Stimulated activated CD4-positive, alpha-beta T cell treated with anti-CD3 and anti-CD28 coated beads, Interleukin-12 subunit alpha, Interleukin-12 subunit beta, amount 100 ng/mL, for 48 hours (primary cell): ENCODE measurements around the gene SMC2.

Source experiments
- DNase-seq, 3 donors: peaks; one replicate each; pipeline ENCODE4 v3.0.0-alpha.2; 2020; ENCODE audit warnings: low read depth in 2 of 3, low spot score in 1 of 3

Gene SMC2

DNA sequence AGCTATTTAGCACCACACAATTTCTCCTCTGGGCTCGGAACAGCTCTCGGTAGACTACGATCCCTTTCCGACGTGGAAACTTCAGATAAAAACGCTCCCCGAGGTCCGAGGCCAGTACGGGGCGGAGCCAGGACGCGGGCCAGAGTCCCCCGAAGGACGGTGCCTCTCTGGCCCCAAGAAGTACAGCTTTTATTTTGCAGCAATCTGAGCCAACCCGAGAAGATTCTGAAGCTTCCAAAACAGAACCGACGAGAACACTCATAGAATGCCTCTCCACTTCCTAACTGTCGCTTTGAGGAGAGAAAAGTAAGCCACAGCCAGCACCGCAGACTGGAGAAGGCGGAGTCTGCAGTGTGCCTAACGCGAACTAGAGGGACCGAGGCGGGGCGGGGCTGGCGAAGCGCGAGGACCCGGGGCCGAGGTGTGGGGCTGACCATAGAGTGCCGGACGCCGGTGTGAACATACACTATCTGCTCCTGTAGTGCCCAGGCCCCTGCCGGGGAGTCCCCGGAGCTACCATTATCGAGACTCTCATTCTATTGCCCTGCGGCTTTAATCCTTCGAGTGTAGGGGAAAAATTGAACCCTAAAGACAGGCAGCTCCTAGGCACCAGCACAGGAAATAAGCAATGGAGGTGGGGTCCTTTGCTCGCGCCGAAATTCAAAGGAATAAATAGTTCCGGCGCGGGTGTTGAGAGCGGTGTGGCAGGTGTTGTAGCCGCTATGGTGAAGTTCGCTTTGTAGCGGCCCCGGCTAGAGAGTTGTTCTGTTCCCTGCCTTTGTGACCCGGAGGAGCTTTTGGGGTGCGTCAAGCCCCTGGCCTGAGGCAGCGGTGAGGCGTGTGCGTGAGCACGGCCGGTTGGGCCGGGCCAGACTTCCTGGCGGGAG lies at the start of gene SMC2:
Gene SMC2 (plus strand): TSS at position 663 of the 887 bp plus-strand sequence. CDS start 1,076 bp downstream, outside the sequence.
- DNase-seq: peak; percentile 84 to 90 (median 89)

GRCh38 chr9:104068546-104068945 lies 25.6 kb upstream of the SMC2 start:
- no peak for DNase-seq

GRCh38 chr9:104069288-104069687 lies 24.8 kb upstream of the SMC2 start:
- DNase-seq: no peak

DNA sequence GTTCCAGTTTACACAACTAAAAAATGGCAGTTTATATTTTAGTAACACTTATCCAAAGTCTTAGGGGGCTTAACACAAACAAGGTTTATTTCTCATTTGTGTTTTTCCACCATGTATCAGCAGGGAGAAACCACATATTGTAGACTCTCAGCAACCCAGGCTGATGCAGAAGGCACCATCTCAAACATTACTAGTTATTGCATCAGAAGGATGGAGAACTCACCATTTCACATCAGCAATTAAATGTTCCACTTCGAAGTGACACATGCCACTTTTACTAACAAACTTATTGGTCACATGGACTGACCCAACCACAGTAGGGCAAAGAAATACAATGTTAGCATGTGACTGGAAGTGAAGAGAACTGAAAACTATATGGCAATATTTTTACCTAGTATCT lies 22.5 kb upstream of the SMC2 start:
- DNase-seq: no peak

DNA sequence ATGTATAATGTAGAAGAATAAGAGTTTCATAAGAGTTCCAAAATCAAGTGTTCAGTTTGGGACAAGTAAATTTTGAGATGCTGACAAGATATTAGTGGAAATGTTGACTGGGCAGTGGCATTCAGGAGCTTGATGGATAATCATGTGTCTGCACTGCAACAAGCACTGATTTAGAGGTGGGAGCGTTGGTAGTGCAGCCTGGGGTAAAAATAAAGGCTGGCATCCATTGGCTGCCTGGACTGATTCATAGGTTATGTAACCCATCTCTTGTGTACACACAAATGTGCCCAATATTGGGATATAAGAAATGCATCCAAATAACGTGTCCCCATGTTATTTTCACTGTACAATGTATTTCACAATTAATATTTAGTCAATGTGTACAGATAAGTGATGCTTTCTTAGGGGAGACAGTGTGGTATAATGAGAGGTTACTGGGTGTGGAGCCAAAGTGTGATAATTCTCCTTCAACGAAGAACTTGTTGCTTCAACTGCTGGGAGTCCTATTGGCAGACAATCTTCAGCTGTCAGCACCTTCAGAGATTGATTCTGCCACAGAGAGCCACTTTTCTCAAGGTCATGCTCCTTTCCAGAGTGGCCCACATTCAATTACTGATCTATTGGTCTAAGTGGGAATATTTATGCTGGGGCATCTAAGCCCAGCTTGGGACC lies 20.9 kb upstream of the SMC2 start:
- DNase-seq: no peak

GRCh38 chr9:104073770-104074133 lies 20.4 kb upstream of the SMC2 start:
- no peak for DNase-seq

DNA sequence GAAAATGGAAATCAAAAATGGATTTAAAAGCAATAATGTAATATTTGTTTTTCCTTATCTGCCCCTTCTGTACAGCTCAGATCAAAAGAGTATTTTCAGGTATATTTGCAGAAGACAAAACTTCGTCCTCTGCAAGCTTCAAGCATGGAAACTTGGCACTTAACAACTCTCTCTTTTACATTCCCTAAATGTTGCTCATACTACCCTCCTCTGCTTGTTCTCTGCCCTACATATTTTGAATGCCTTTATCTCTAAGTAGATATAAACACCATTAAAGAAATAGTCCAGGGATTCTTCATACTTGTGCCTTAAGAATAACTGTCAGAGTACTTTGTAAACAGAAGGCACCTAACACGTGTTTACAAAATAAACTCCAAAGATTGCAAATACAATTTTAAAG lies 19.2 kb upstream of the SMC2 start:
- DNase-seq: no peak

GRCh38 chr9:104075801-104076753 lies 18.0 kb upstream of the SMC2 start:
- no peak for DNase-seq

- DNase-seq: no peak
Observed at GRCh38 chr9:104078596-104078995, 15.5 kb upstream of the SMC2 start.

DNA sequence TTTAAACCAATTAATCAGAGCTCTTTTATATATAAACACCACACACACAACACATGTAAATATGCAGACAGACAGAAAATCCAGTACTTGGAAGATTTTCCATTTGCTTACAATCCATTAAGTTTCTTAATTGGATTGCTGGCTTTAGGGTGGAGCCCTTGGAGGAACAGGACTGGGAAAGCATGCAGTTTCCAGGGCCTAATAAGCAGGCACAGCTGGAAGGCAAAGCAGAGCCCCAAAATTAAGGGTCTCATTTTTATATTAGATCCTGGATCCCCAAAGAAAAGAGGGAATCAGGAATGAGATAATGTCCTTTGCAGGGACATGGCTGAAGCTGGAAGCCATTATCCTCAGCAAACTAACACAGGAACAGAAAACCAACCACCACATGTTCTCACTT lies 13.1 kb upstream of the SMC2 start:
- no peak for DNase-seq

DNA sequence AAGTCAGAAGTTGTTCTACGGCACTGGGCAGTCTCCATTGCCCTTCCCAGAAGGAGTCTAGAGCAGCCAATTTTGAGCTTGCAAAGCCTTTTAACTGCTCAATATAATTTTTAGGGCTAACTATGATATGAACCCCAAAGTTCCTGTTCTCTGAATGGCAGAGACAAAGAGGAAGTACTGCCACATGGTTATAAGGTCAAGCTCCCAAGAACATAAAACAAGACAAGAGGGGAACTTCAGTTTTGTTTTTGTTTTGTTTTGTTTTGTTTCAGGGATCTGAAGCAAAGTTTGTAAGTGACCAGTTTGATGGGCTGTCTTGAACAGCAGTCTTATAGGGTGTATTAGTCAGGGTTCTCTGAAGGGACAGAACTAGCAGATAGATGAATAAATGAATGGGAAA lies 11.9 kb upstream of the SMC2 start:
- DNase-seq: no peak

GRCh38 chr9:104085525-104085924 lies 8.6 kb upstream of the SMC2 start:
- DNase-seq: no peak

- no peak for DNase-seq
Observed at GRCh38 chr9:104087894-104088293, 6.2 kb upstream of the SMC2 start.

DNA sequence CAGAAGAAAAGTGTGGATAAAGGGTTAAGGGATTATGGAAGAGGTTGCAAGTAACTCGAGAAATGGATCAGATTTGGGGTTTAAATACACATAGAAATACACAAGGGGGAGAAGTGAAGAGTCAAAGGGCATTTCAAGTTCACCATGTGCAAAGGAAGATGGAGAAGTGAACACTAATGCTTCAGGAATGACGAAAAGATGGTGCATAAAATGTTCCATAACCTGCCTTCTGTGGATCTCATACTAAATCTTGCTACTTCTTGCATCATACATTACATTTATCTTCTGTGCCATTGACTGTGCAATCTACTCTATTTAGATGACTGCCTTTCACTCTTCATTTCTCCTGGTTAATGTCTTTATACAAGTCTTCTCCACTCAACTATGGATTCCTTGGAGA lies 5.7 kb upstream of the SMC2 start:
- DNase-seq: no peak

- DNase-seq: no peak
Observed at GRCh38 chr9:104090578-104090977, 3.5 kb upstream of the SMC2 start.

DNA sequence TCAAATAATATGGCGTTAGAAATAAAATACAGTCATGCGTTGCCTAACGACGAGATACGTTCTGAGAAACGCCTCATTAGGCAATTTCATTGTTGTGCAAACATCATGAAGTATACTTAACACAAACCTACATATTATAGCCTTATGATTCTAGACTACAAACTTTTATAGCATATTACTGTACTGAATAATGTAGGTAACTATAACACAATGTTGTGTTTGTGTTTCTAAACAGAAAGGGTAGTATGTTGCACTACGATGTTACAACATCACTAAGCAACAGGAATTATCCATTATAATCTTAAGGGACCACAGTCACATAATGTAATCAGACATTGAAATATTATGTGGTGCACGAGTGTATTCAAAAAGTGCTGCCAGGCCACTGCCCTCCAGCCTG lies 3.0 kb upstream of the SMC2 start:
- DNase-seq: no peak

- peak in 1 of 3 donors; percentile 16 for DNase-seq
Observed at GRCh38 chr9:104091708-104092107, 2.4 kb upstream of the SMC2 start.

DNA sequence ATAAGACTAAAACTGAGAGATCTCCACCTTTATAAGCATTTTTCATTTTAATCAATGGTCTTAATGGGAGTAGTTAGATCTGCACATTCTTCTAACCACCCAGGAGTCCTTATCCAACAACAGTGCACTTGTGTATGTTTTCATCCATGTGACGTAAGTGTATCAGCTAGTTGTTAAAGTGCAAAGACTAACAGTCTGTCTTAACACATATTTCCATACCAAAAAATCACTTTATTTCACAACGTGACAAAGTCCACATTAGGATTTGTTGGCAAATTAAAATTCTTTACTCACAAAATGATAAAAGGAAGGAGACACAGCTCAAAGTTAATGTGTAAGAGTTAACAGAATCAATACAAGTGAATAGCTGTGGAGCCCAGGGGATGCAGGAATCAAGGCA lies 1.9 kb upstream of the SMC2 start:
- no peak for DNase-seq

- DNase-seq: no peak
Observed at GRCh38 chr9:104092875-104093600, 1.1 kb upstream of the SMC2 start.

DNA sequence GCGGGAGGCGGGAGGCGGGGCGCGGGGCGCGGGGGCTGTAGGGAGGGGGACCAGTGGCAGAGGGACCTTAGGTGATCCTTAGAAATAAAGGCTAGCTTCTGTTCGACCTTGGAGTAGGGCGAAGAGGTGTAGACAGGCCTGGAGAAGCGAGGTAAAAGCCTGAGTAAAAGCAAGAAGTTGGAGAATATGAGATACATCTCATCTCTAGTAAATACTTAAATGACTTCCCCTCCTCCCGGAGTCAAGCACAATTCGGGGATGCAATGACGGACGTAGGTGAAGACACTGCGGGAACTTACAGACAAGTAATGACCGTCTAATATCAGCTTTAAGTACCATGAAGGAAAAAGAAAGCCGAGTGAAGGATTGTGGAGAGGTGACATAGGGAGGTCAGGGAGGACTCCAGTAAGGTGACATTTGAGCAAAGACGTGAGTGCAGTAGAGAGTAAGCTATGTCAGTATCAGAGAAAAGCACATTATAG lies 466 bp downstream of the SMC2 start:
- DNase-seq: peak in 2 of 3 donors; percentile 3 to 62

DNA sequence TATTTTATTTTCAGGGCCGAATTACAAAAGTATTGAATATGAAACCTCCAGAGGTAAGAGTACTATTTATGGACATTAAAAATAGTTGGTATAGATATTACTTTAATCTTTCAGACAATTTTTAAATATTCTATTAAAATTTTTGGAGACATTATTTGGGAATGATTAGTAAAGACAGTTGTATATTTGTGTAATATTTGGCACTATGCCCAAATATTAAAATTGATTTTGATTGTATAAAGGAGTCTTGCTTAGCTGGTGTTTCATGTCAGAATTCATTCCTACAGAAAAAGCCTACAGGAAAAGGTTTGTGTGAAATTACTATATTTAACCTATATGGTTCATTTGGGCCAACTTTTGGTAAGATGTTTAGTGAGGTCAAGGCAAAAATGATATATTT lies 5.5 kb downstream of the SMC2 start:
- no peak for DNase-seq
